Superior temporal gyrus (tissue), 1 donor: Measurements from ENCODE around the gene SPTBN1.
"Not testable (repeated sequence)": the region's sequence is repeated elsewhere in the genome, so short reads cannot be mapped to it uniquely, and the experiment has no call there.

ENCODE experiments used
- DNase-seq: peaks from one replicate; pipeline ENCODE4 v3.0.0-alpha.2; 2016; ENCODE audit errors: extremely low spot score

SPTBN1 gene

DNA sequence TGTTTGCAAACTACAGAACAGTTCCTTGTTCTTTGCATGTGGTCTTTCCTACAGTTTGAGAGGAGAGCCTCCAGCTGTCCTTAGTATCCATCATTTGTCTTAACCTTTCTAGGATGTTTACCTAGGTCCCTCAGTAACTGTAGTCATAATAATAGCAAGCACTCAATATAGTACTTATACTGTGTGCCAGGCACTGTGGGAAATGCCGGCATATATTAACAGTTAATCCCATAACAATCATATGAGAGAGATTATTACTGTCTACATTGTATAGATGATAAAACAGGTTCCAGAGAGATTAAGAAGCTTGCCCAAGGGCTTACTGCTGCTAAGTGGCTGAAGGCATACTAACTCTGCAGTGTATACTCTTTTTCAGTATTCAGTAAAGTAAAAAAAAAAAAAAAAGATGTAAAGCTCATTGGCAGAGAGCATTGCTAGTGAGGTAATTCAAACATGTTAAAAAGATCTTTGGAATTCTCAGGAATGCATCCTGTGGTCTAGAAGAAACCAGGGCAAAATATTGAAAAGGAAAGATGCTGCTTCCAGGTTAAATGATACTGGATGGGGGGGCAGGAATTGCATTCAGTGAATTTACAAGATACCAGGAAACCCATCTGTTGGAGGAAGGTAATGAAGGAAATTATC lies 72.3 kb downstream of the SPTBN1 start:
- DNase-seq, result no peak

DNA sequence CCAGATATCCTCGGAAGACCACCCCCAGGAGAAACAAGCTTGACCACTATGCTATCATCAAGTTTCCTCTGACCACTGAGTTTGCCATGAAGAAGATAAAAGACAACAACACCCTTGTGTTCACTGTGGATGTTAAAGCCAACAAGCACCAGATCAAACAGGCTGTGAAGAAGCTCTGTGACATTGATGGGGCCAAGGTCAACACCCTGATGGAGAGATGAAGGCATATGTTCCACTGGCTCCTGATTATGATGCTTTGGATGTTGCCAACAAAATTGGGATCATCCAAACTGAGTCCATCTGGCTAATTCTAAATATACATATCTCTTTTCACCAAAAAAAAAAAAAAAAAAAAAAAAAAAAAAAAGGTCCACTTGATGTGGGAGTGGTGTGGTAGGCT lies 73.4 kb downstream of the SPTBN1 start:
- DNase-seq, result not testable (repeated sequence)

DNA sequence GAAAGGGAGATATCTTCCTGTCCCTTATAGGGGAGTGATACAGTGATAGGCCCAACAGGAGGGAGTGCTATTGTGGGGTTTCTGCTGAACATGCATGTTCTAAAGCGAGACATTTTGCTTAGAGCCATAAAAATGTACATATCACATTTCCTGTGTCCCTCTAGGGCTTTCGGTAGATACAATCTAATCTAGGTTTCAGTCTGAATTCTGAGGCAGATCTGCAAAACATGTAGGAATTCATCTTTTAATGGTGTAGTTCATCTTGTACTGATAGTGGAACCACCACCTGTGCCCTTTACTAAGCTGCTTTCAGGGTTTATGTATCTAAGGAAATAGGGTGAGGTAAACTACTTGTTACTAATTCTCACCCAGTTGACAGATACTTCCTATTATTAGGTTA lies 73.8 kb downstream of the SPTBN1 start:
- DNase-seq, result no peak

DNA sequence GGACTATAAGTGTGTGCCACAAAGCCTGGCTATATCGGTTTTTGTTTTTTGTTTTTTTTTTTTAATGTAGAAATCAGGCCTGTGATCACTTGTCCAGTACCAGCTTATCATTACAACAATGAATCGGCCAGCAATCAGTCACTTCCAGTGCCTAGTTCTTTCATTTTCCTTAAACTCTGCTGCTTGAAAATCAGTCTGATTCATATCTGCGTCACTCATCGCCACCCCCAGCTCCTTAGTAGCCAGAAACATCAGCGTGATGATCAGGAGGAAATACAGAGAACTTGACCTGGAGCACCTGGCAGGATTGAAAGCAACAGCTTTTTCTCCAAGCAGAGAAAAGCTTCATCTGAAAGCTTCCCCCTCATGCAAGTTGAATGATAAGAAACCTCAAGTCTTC lies 75.4 kb downstream of the SPTBN1 start:
- DNase-seq, result no peak

DNA sequence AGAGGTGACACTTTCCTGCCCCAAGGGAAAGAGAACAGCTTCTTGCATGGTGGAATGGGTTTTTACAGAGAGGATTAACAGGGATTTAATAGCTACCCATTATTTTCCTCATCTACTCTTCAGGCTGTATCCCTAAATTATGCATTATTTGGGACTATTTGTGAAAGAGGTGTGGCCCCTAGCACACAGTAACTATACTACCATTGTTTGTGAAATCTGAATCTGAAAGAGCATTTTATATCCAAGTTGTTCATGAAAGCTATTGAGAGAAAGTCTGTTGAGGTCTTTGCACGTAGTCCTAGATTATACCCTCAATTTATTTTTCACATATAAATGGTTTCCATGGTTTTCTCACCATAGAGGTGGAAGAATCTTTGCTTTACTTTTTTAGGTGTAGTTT lies 78.1 kb downstream of the SPTBN1 start:
- no peak for DNase-seq

DNA sequence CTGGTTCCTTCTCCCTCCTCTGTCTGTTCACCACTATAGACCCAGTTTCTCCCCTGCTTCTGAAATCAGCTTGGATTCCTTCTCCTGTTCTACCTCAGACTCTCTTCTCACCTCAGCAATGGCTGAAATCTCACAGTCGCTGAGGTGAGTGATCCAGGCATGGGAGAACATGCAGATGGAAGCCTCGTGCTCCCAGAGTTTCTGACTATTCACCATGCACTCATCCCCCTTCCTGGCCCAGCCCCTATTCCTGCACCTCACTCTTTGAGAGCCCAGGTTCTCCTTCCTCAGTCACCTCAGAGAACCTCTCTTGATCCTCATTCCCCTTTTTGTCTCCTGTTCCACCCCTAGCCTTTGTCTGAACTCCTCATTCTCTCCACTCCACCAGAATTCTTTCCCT lies 78.5 kb downstream of the SPTBN1 start:
- no peak for DNase-seq

DNA sequence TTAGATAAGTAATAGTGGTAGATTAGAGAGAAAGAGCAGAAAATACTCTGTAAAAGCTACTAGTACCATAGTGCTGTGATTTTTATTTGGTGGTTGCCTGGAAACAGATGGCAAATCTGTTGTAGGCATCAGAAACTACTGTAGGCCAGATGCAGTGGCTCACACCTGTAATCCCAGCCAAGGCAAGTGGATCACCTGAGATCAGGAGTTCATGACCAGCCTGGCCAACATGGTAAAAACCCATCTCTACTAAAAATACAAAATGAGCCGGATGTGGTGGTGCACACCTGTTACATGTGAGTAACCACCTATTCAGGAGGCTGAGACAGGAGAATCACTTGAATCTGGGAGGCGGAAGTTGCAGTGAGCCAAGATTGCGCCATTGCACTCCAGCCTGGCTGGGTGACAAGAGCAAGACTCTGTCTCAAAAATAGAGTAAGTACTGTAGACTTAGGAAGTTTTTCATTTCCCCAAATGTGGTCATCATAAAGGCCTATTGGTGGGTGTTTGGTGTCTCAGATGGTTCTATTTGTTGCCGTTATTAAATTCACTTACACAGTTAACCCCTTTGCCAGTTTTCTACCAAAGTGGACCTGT lies 79.6 kb downstream of the SPTBN1 start:
- DNase-seq, result no peak

DNA sequence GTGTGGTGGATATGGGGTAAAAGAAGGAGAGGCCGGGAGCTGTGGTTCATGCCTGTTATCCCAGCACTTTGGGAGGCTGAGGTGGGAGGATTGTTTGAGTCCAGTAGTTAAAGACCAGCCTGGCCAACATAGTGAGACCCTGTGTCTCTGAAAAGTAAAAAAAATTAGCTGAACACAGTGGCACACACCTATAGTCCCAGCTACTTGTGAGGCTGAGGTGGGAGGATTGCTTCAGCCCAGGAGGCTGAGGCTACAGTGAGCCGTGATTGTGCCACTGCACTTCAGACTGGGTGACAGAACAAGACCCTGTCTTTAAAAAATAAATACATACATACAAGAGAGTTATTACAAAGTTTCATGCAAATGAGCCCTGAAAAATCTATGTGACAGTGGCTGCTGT lies 80.6 kb downstream of the SPTBN1 start:
- DNase-seq, result no peak

DNA sequence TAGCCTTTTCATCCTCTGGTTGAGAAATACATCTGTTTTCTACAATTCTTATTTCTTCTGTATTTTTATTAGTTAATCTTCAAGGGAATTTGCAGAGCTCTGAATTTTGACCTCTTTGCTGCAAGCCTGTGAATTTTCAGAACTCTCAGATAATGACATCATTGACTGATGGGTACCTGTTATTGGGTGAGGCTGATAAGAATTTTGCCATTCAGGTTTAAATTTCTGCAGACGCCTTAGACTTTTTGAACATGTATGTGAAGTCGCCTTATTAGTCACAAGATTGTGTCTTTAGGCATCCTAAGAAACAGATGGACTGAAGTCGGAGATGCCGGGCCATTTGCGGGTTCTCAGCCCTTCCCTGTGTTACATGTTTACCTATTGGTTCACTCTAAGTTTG lies 82.4 kb downstream of the SPTBN1 start:
- no peak for DNase-seq

DNA sequence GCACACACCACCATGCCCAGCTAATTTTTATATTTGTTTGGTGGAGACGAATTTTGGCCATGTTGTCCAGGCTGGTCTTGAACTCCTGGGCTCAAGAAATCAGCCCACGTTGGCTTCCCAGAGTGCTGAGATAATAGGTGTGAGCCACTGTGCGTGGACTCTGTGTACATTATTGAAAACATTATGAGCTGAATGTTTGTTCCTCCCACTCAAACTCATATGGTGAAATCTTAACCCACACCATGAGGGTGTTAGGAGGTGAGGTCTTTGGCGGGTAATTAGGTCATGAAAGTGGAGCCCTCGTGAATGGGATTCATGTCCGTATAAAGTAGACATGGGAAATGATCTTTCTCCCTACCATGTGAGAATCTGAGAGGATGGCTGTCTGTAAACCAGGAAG lies 83.6 kb downstream of the SPTBN1 start:
- DNase-seq, result no peak

DNA sequence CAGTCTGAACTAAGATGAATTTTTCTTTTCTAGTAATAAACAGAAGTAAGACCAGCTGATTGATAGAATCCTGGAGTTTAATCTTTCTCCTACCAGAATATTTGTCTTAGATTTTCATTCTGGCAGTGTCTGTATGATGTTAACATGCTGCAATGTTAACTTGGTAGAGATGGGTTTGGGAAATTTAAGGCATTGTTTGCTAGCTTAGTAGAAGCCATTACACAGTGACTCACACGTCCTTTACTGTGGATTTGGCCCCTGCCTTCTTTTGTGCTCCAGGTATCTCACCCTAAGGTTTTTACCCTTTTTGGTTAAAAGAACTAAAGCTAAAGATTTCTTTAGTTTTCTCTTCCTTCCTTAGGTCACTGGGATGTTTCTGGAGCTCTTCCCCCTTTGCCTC lies 84.1 kb downstream of the SPTBN1 start:
- DNase-seq, result no peak

DNA sequence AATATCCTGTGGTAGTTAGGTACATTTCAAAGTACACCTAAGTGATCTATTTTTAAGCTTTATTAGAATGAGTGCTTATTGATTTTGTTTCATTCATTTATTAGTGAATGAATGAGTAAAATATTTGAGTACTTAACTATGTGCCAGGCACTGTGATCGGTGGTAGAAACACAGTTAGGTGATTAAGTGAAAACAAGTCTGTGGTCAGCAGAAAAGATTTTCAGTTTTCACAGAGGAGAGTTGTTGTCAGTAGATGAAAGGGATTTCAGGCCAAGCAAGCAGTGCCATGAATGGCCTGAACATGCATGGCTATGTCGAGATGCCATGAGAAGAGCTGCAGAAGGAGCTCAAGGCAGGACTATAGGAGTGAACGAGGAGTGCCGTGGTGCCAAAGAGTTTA lies 85.9 kb downstream of the SPTBN1 start:
- DNase-seq, result no peak

DNA sequence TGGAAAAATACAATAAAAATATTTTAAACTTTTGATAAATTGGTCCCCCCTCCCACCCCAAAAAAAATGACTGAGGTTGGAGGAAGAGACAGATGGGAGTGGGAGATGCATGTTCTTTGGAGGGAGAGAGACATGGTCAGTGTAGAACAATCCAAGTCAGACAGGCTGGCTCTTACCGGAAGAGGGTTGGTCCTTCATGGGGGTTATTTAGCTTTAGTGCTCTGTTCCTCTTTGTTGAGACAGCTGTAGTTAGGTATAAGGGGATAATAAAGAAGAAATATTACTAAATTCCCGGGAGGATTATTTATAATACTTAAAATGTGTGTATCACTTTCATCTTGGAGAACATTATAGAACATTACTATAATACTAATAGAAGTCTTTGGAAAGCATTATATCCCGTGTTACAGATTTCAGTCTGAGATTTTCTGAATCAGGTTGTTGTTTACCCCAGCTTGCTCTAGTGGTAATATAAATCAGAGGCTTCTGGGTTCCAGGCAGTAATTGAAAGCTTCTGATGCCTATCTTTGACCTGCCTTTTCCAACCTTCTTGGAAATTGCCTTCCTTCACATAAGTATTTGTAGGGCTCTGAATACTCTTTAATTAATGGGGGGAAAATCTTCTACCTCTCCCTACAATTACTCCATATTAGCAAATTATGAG lies 87.7 kb downstream of the SPTBN1 start:
- no peak for DNase-seq

DNA sequence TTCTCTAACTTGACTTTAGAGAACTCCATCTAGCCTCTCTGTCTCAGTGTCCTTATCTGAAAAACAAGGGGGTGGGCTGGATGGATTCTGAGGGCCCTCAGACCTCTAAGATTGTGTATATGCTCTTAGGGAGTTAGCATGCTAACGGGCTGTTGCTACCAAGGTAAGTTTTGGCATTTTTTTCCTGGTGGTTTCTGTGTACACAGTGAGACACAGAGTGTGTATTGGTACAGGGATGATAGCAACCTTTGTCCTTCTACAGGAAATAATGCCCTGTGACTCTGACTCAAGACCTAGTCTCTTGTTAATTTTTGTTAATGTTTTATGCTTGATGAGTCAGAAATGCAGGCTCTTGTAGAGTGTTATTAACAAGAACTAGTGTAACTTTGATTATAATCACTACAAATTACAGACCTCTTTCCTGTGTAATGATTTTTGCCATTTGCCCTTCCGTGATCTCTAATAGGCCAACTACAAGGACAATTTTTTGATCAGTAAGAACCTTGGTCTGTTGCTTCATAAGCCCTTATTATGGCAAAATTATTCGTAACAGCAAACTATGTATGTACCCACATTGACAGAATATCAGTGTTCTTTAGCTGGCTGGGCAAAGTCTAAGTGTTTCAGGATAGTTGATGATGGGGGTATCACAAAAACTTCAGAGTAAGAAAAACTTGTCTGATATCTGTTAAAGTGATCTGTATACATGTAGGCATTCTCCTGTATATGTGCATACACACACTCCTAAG lies 89.7 kb downstream of the SPTBN1 start:
- DNase-seq, result no peak

DNA sequence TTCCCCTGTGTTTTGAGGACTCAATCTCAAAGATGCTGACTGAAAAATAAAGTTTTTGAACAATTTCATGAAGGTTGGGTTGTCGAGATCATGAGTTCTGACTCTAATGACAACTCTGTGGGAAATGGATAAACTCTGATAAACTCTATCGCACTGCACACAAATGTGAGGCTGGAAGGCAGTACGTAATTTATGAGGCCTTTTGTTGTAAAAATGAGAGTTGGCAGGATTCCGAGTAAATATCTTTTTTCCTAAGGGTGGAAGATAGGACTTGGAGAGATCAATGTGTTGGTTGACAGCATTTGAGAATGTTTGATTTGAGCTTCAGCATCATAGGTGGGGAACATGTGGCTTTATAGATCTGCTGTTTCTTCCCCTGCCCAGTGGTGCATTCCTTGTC lies 90.4 kb downstream of the SPTBN1 start:
- DNase-seq, result no peak

DNA sequence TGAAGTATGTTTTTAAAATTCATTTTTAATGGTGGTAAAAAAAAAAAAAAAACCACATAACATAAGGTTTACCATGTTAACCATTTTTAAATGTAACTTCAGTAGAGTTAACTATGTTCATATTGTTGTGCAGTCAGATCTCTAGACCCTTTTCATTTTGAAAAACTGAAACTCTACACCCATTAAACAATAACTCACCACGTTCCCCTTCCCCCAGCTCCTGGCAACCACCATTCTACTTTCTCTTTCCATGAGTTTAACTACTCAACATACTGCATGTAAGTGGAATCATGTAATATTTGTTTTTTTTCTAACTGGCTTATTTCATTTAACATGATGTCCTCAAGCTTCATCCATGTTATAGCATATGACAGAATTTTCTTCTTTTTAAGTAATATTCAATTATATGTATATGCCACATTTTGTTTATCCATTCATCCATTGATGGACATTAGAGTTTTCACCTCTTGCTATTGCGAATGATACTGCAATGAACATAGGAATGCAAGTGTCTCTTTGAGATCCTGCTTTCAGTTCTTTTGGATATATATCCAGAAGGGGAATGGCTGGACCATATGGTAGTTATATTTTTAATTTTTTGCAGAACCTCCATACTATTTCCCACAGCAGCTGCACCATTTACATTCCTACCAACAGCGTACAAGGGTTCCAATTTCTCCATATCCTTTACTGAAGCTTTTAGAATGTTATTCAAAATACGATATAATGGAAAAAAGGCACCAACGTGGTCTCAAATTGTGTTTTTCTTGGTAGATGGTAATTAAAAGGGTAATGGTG lies 91.0 kb downstream of the SPTBN1 start:
- DNase-seq, result no peak

DNA sequence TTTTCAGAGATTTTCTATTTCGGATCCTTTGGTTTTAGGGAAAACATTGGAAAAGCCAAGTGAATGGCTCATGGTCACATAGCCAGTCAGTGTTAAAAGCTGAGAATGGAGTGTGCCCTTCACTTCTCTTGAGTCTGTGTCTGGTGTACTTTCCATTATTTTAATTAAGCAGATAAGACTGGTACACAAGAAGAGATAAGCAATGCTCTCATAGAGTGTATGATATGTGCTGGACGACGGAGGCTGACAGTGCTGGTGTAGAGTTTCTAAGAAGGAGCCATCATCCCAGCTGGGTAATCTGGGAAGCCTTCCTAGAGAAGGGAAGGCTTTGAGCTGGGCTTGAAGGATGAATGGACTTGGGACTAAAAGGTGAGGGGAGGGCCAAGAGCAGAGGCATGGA lies 93.3 kb downstream of the SPTBN1 start:
- DNase-seq, result no peak

DNA sequence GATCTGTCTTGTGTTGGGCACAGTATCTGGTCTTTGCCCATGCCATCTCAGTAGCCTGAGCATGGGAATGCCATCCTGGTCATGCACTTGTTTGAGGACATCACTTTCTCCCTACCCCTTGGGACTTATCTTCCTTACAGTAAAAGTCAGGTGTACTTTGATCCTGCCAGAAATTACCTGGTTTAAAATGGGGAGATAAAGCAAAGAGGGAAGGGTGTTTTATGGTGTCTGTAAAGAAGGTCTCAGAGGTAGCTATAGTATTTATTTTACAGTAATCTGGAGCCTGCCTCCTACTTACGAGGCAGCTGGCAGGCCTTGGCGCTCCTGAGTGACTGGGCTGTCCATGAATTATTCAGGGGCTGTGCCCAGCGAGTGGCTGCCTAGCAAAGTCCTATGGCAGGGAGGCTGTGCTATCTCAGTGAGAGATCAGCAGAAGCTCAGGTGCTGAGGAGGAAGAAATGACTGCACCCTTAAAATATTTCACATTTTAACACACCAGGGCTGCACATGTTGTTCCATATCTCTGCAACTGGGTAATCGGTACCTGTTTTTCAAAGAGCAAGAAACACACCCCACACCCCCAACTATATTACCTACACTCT lies 93.9 kb downstream of the SPTBN1 start:
- DNase-seq, result no peak

DNA sequence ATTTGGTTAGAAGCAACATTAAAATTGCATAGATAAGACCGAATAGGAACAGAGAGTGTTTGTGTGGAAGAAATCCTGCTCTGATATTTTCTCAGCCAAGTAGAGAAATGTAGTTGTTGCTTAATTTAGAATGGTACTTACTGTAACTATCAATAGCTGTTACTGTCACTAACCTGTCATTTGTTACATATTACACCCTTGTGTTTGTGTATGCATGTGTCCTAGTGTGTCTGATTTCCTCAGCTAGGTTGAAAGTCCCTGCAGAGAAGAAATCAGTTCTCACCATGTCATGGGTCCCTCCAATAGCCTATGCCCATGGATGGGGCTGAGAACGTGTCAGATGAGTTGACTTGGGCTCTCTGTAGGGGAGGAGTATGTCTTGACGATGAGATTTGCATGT lies 94.4 kb downstream of the SPTBN1 start:
- DNase-seq, result no peak

DNA sequence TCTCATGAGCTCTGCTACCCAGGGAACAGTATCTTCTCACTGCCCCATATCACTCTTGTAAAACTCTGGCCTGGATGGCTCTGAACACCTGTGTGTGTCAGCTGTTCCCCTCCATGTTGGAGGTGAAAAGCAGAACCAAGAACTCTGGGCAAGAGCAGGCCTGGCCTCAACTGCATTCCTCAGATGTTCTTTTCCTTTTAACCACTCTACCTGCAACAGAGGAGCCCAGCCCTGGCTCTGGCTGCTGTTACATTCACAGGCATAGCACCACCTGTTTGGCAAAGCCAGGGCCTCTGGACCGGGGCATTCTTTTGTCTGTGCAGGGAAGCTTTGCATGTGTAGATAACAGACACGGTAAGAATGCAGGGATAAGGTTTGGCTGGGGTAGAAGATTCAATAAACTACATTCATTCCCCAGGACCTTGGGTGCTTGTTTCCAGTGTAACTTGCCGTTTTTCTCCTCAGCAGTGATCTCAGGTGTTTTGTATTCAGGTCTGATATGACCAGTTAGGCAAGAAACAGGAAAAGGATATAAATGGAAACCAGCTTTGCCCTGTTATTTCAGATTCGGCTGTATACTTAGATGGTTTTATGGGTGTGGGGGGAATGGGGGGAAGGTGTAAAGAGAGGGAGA lies 95.1 kb downstream of the SPTBN1 start:
- no peak for DNase-seq

DNA sequence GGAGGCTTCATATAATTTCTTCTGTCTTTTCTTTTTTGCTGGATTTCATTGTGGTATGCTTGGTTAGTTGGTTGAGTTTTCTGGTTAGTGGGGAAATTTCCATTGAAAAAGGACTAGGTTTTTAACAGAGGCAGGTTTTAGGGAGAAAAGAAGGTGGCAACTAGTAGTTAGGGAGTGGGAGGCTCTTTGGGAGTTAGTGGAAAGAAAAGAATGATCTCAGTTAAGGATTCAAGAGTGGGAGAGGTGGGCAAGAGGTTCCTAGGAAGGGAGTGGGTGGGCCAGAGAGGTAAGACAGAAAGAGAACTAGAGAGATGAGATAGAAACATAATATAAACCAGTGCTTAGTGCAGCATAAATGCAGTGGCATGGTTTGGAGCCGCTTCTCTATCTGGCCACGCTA lies 96.9 kb downstream of the SPTBN1 start:
- DNase-seq, result no peak
